ENCODE results near the gene GPC6.
"Not testable (repeated sequence)": the region's sequence is repeated elsewhere in the genome, so short reads cannot be mapped to it uniquely, and the experiment has no call there.

Gene GPC6

GRCh38 chr13:93454676-93455235 lies 228.1 kb downstream of the GPC6 start:
- DNase-seq: not testable (repeated sequence)

GRCh38 chr13:93455861-93456260 lies 229.3 kb downstream of the GPC6 start:
- no peak for DNase-seq

GRCh38 chr13:93460005-93460404 lies 233.4 kb downstream of the GPC6 start:
- no peak for DNase-seq

- no peak for DNase-seq
These were observed 235.5 kb downstream of the GPC6 start for GRCh38 chr13:93462151-93462550.

GRCh38 chr13:93466502-93467036 lies 240.0 kb downstream of the GPC6 start:
- DNase-seq: no peak

GRCh38 chr13:93467175-93467574 lies 240.6 kb downstream of the GPC6 start:
- DNase-seq: no peak

GRCh38 chr13:93468433-93468832 lies 241.8 kb downstream of the GPC6 start:
- DNase-seq: no peak

- no peak for DNase-seq
These were observed 245.7 kb downstream of the GPC6 start for GRCh38 chr13:93472296-93472695.

- DNase-seq: no peak
These were observed 246.2 kb downstream of the GPC6 start for GRCh38 chr13:93472814-93473296.

- no peak for DNase-seq
These were observed 247.0 kb downstream of the GPC6 start for GRCh38 chr13:93473441-93474270.

GRCh38 chr13:93476175-93476574 lies 249.6 kb downstream of the GPC6 start:
- DNase-seq: peak; percentile 61

- no peak for DNase-seq
These were observed 250.6 kb downstream of the GPC6 start for GRCh38 chr13:93477238-93477637.

- no peak for DNase-seq
These were observed 254.0 kb downstream of the GPC6 start for GRCh38 chr13:93480553-93481106.

- not testable (repeated sequence) for DNase-seq
These were observed 269.5 kb downstream of the GPC6 start for GRCh38 chr13:93496117-93496516.

- no peak for DNase-seq
These were observed 270.5 kb downstream of the GPC6 start for GRCh38 chr13:93496985-93497673.

- DNase-seq: no peak
These were observed 273.4 kb downstream of the GPC6 start for GRCh38 chr13:93499991-93500390.

- no peak for DNase-seq
These were observed 275.5 kb downstream of the GPC6 start for GRCh38 chr13:93502071-93502470.

- no peak for DNase-seq
These were observed 276.5 kb downstream of the GPC6 start for GRCh38 chr13:93502987-93503615.

- peak; percentile 1 for DNase-seq
These were observed 278.7 kb downstream of the GPC6 start for GRCh38 chr13:93505104-93505952.

- DNase-seq: no peak
These were observed 284.4 kb downstream of the GPC6 start for GRCh38 chr13:93511011-93511410.

GRCh38 chr13:93515267-93515666 lies 288.7 kb downstream of the GPC6 start:
- no peak for DNase-seq

GRCh38 chr13:93517658-93518057 lies 291.1 kb downstream of the GPC6 start:
- DNase-seq: no peak
